K562 (cell line): ENCODE data around the gene CALML6. TPM values are rescaled to one million over a fixed set of nuclear protein-coding genes. Genes with fewer than 3 reads are reported as not detected.

Source experiments
- FIP1L1 ChIP-seq: fragments of 200-400 bp; formaldehyde crosslinking; IDR thresholded peaks from 2 replicates; pipeline ENCODE4 v1.6.1; 2018; ENCODE audit warnings: mild to moderate bottlenecking, low read depth, low read length; ENCODE audit not compliant: poor library complexity, severe bottlenecking
- HMG20A ChIP-seq: fragments of 450-650 bp; formaldehyde crosslinking; conservative IDR thresholded peaks from 2 replicates; pipeline ENCODE4 v1.4.0; 2020; ENCODE audit warnings: mild to moderate bottlenecking, mixed read lengths
- MAFK ChIP-seq: IDR thresholded peaks from 2 replicates; pipeline ENCODE4 v1.6.1; 2011; ENCODE audit warnings: low read length, improper control_type of control experiment
- MEF2A ChIP-seq: IDR thresholded peaks from 2 replicates; pipeline ENCODE4 v1.6.1; 2011; ENCODE audit warnings: low read depth, mild to moderate bottlenecking, low read length, moderate library complexity; ENCODE audit not compliant: control insufficient read depth
- NFATC3 ChIP-seq: fragments of 450-650 bp; IDR thresholded peaks from 2 replicates; pipeline ENCODE4 v1.6.1; 2017; ENCODE audit warnings: mild to moderate bottlenecking
- PHF20 ChIP-seq: fragments of 450-650 bp; IDR thresholded peaks from 2 replicates; pipeline ENCODE4 v1.6.1; 2018; ENCODE audit not compliant: partially characterized antibody
- SAP30 ChIP-seq: fragments of 200-600 bp; sonication (generic); IDR thresholded peaks from 2 replicates; pipeline ENCODE4 v1.6.1; 2012; ENCODE audit warnings: borderline replicate concordance, low read depth, mild to moderate bottlenecking, moderate library complexity, low read length, control low read depth, inconsistent platforms; ENCODE audit not compliant: insufficient read depth, poor library complexity, severe bottlenecking
- SMARCC2 ChIP-seq: fragments of 450-650 bp; IDR thresholded peaks from 2 replicates; pipeline ENCODE4 v1.6.1; 2017; ENCODE audit warnings: antibody characterized with exemption, moderate library complexity, mild to moderate bottlenecking, low read depth
- ZBTB17 ChIP-seq: fragments of 450-650 bp; formaldehyde crosslinking; IDR thresholded peaks from 2 replicates; pipeline ENCODE4 v1.4.0; 2020; ENCODE audit warnings: mild to moderate bottlenecking
- ZFX ChIP-seq: sonication (generic); formaldehyde crosslinking; IDR thresholded peaks from 2 replicates; pipeline ENCODE4 v1.8.0; 2022; ENCODE audit warnings: mild to moderate bottlenecking, missing genetic modification reagents, moderate library complexity
- ZNF133 ChIP-seq: fragments of 250-450 bp; sonication (Bioruptor Pico); IDR thresholded peaks from 2 replicates; pipeline ENCODE4 v1.4.0; 2020; ENCODE audit warnings: mild to moderate bottlenecking
- ZNF174 ChIP-seq: fragments of 250-450 bp; sonication (Bioruptor Pico); IDR thresholded peaks from 2 replicates; pipeline ENCODE4 v1.4.0; 2020; ENCODE audit warnings: mild to moderate bottlenecking
- ZNF41 ChIP-seq: fragments of 250-450 bp; sonication (Bioruptor Pico); conservative IDR thresholded peaks from 2 replicates; pipeline ENCODE4 v1.4.0; 2020; ENCODE audit warnings: mild to moderate bottlenecking
- polyA plus RNA-seq, 8 experiments: library from polyadenylated mRNA; depleted of rRNA in 4 of 8; stranded (reverse) in 5 of 8; unstranded in 3 of 8; fragments of >200 nt; fragmentation: Nextera tagmentation in 2 of 8; fragmentation: Illumina TruSeq in 1 of 8; extraction: Ambion mirVana in 2 of 8; extraction: Trizol in 1 of 8; gene quantifications; 2 replicates each; pipeline versions ENCODE4 v1.2.1 to v1.2.3, GENCODE V29; 2011 to 2014; ENCODE audit warnings: inconsistent platforms in 1 of 8, missing spikeins in 1 of 8
- total RNA-seq, 7 experiments: library from RNA; depleted of rRNA in 6 of 7; stranded (reverse); fragments of >200 nt in 6 of 7; fragmentation: Illumina TruSeq in 2 of 7; extraction: Trizol in 2 of 7; gene quantifications; 2 replicates each; pipeline versions ENCODE4 v1.2.1 to v1.2.3, GENCODE V29; 2011 to 2021; ENCODE audit warnings: low replicate concordance in 1 of 7
- TF ChIP-seq, protein P1 (sequence below): sonication (generic); formaldehyde crosslinking; IDR thresholded peaks from 2 replicates; pipeline ENCODE4 v1.8.0; 2023; ENCODE audit warnings: mild to moderate bottlenecking, missing genetic modification reagents
- TF ChIP-seq, protein P2 (sequence below): sonication (generic); formaldehyde crosslinking; IDR thresholded peaks from 2 replicates; pipeline ENCODE4 v1.8.0; 2022; ENCODE audit warnings: mild to moderate bottlenecking, missing genetic modification reagents
- TF ChIP-seq, protein P3 (sequence below): sonication (generic); formaldehyde crosslinking; IDR thresholded peaks from 2 replicates; pipeline ENCODE4 v1.8.1; 2023; ENCODE audit warnings: mild to moderate bottlenecking, missing genetic modification reagents
- TF ChIP-seq, protein P4 (sequence below): IDR thresholded peaks from 3 replicates; pipeline ENCODE4 v1.6.1; 2011; ENCODE audit warnings: borderline replicate concordance, mild to moderate bottlenecking, moderate library complexity; ENCODE audit not compliant: insufficient read length; ENCODE audit errors: extremely low read depth

CALML6 gene
- total and polyA plus RNA-seq, 9 of the 15 experiments (the other 6 are each of a cell fraction or from before 2014, with no cell fraction given), result 0.14 TPM; not detected in 8

DNA sequence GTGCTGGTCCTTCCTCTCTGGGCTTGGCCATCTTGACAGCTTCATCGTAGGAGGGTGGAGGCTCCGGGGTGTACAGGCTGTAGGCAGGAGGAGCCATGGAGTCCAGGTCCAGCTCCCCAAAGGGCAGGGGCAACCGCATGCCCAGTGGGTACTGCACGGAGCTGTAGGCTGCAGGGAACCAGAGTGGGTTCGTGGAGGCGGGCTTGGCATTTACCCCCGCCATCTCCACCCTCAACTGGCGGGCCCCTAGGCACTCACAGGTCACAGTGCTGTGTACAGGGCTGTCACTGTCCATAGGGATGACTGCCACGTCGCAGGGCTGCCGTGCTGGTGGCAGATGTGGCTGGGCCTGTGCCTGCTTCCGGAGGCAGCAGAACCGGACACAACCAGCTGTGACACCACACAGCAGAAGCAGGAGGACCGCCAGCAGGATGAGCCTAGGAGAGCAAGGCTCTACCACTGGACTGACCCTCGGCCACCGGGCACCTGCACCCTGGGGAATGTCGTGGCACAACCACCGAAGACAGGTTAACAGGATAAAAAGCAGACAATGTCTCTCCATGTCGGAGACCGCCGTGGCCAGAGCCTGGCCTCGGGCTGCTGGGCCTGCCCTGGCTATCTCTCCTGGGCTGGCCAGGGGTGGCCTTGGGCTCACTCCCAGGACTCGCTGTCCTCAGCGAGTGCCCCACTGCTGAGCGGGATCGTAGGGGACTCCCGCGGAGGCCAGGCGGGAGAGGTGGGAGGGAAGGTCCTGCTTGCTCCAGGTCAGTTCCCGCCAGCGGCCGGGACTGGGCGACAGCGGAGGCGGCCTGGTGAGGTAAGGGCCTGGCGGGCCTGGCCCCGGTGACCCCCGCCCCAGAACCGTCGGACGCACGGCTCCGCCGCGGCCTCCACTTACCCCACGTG lies 3.2 kb downstream of the CALML6 start (continued):
- TF ChIP-seq, protein P1, sequence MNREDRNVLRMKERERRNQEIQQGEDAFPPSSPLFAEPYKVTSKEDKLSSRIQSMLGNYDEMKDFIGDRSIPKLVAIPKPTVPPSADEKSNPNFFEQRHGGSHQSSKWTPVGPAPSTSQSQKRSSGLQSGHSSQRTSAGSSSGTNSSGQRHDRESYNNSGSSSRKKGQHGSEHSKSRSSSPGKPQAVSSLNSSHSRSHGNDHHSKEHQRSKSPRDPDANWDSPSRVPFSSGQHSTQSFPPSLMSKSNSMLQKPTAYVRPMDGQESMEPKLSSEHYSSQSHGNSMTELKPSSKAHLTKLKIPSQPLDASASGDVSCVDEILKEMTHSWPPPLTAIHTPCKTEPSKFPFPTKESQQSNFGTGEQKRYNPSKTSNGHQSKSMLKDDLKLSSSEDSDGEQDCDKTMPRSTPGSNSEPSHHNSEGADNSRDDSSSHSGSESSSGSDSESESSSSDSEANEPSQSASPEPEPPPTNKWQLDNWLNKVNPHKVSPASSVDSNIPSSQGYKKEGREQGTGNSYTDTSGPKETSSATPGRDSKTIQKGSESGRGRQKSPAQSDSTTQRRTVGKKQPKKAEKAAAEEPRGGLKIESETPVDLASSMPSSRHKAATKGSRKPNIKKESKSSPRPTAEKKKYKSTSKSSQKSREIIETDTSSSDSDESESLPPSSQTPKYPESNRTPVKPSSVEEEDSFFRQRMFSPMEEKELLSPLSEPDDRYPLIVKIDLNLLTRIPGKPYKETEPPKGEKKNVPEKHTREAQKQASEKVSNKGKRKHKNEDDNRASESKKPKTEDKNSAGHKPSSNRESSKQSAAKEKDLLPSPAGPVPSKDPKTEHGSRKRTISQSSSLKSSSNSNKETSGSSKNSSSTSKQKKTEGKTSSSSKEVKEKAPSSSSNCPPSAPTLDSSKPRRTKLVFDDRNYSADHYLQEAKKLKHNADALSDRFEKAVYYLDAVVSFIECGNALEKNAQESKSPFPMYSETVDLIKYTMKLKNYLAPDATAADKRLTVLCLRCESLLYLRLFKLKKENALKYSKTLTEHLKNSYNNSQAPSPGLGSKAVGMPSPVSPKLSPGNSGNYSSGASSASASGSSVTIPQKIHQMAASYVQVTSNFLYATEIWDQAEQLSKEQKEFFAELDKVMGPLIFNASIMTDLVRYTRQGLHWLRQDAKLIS (CRISPR knock-in tag), result 0 out of 2 replicates have a peak, but pooled peaks have one; percentile 38
- TF ChIP-seq ZNF41, result no peak
- TF ChIP-seq MAFK, result no peak
- no peak for TF ChIP-seq MEF2A
- TF ChIP-seq ZNF174, result no peak
- no peak for TF ChIP-seq ZNF133 (CRISPR knock-in tag)
- TF ChIP-seq, protein P2, sequence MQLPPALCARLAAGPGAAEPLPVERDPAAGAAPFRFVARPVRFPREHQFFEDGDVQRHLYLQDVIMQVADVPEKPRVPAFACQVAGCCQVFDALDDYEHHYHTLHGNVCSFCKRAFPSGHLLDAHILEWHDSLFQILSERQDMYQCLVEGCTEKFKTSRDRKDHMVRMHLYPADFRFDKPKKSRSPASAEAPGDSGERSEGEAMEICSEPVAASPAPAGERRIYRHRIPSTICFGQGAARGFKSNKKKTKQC (CRISPR knock-in tag), result 0 out of 2 replicates have a peak, but pooled peaks have one; percentile 15
- peak; percentile 71 for TF ChIP-seq FIP1L1
- no peak for TF ChIP-seq ZBTB17 (CRISPR knock-in tag)
- TF ChIP-seq, protein P3, sequence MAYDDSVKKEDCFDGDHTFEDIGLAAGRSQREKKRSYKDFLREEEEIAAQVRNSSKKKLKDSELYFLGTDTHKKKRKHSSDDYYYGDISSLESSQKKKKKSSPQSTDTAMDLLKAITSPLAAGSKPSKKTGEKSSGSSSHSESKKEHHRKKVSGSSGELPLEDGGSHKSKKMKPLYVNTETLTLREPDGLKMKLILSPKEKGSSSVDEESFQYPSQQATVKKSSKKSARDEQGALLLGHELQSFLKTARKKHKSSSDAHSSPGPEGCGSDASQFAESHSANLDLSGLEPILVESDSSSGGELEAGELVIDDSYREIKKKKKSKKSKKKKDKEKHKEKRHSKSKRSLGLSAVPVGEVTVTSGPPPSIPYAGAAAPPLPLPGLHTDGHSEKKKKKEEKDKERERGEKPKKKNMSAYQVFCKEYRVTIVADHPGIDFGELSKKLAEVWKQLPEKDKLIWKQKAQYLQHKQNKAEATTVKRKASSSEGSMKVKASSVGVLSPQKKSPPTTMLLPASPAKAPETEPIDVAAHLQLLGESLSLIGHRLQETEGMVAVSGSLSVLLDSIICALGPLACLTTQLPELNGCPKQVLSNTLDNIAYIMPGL (CRISPR knock-in tag), result no peak
- TF ChIP-seq, protein P4, sequence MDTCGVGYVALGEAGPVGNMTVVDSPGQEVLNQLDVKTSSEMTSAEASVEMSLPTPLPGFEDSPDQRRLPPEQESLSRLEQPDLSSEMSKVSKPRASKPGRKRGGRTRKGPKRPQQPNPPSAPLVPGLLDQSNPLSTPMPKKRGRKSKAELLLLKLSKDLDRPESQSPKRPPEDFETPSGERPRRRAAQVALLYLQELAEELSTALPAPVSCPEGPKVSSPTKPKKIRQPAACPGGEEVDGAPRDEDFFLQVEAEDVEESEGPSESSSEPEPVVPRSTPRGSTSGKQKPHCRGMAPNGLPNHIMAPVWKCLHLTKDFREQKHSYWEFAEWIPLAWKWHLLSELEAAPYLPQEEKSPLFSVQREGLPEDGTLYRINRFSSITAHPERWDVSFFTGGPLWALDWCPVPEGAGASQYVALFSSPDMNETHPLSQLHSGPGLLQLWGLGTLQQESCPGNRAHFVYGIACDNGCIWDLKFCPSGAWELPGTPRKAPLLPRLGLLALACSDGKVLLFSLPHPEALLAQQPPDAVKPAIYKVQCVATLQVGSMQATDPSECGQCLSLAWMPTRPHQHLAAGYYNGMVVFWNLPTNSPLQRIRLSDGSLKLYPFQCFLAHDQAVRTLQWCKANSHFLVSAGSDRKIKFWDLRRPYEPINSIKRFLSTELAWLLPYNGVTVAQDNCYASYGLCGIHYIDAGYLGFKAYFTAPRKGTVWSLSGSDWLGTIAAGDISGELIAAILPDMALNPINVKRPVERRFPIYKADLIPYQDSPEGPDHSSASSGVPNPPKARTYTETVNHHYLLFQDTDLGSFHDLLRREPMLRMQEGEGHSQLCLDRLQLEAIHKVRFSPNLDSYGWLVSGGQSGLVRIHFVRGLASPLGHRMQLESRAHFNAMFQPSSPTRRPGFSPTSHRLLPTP, result no peak
- no peak for TF ChIP-seq SMARCC2
- no peak for TF ChIP-seq HMG20A
- TF ChIP-seq SAP30, result no peak
- no peak for TF ChIP-seq PHF20
- peak; percentile 70 for TF ChIP-seq ZFX (CRISPR knock-in tag)
- TF ChIP-seq NFATC3, result no peak
